SU-DHL-6 (cell line): ENCODE data around the gene CATSPERZ.

Experiments
- EZH2phosphoT487 ChIP-seq: fragments of 200-600 bp; sonication (generic), shearing (Covaris generic); conservative IDR thresholded peaks from 2 replicates; pipeline ENCODE4 v1.6.1; 2018; ENCODE audit warnings: mild to moderate bottlenecking, antibody characterized with exemption, low read length, moderate library complexity, mixed read lengths
- TF ChIP-seq, protein P1 (sequence below): fragments of 200-600 bp; sonication (generic); IDR thresholded peaks from one replicate; pipeline ENCODE4 v1.5.1; 2017; ENCODE audit warnings: antibody characterized with exemption, mild to moderate bottlenecking, low read length, moderate library complexity; ENCODE audit not compliant: insufficient read depth, poor library complexity, severe bottlenecking

DNA sequence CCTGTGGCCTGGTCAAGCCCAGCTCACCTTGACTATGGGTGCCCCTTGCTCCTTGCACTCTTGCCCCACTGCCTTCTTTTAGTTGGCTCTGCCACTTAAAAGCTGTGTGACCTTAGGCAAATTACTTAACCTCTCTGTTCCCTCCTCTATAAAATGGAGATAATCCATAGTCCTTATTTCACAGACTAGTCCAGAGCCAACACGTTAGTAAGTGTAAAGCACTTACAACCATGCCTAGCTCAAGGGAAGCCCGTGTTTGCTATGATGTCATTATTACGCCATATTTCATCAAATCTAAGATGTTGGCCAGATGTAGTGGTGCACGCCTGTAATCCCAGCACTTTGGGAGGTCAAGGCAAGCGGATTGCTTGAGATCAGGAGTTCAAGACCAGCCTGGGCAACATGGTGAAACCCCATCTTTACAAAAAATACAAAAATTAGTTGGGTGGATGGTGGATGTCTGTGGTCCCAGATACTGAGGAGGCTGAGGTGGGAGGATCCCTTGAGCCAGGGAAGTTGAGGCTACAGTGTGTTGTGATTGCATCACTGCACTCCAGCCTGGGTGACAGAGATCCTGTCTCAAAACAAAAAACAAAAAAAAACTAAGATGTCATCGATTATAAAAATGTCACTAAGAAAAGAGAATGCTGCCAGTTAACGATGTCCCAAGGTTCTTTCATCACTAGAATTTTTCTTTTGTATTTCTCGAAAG, 37.5 kb downstream of the CATSPERZ start:
- TF ChIP-seq, protein P1, sequence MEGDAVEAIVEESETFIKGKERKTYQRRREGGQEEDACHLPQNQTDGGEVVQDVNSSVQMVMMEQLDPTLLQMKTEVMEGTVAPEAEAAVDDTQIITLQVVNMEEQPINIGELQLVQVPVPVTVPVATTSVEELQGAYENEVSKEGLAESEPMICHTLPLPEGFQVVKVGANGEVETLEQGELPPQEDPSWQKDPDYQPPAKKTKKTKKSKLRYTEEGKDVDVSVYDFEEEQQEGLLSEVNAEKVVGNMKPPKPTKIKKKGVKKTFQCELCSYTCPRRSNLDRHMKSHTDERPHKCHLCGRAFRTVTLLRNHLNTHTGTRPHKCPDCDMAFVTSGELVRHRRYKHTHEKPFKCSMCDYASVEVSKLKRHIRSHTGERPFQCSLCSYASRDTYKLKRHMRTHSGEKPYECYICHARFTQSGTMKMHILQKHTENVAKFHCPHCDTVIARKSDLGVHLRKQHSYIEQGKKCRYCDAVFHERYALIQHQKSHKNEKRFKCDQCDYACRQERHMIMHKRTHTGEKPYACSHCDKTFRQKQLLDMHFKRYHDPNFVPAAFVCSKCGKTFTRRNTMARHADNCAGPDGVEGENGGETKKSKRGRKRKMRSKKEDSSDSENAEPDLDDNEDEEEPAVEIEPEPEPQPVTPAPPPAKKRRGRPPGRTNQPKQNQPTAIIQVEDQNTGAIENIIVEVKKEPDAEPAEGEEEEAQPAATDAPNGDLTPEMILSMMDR, result no peak
- no peak for TF ChIP-seq EZH2phosphoT487
